BE2C (cell line): ENCODE results near the gene SLC47A2.

Experiments used
- DNase-seq: peaks from one replicate; pipeline ENCODE4 v3.0.0-alpha.2; 2020
- H3K27me3 ChIP-seq: fragments of 250-450 bp; sonication (Bioruptor Pico); 2 replicates; pipeline ENCODE4 v1.5.1; 2020; ENCODE audit warnings: mild to moderate bottlenecking
- H3K36me3 ChIP-seq: fragments of 250-450 bp; sonication (Bioruptor Pico); 2 replicates; pipeline ENCODE4 v1.5.1; 2020; ENCODE audit warnings: mild to moderate bottlenecking
- H3K4me1 ChIP-seq: fragments of 250-450 bp; sonication (Bioruptor Pico); 2 replicates; pipeline ENCODE4 v1.5.1; 2020
- H3K4me3 ChIP-seq: 2 replicates; pipeline ENCODE4 v1.5.1; 2011; ENCODE audit warnings: low read depth, low read length
- H3K9me3 ChIP-seq: fragments of 250-450 bp; sonication (Bioruptor Pico); 2 replicates; pipeline ENCODE4 v1.5.1; 2020
- TF ChIP-seq, protein P1 (sequence below): IDR thresholded peaks from 2 replicates; pipeline ENCODE4 v1.5.1; 2012; ENCODE audit warnings: mild to moderate bottlenecking, low read depth, low read length

Gene SLC47A2

DNA sequence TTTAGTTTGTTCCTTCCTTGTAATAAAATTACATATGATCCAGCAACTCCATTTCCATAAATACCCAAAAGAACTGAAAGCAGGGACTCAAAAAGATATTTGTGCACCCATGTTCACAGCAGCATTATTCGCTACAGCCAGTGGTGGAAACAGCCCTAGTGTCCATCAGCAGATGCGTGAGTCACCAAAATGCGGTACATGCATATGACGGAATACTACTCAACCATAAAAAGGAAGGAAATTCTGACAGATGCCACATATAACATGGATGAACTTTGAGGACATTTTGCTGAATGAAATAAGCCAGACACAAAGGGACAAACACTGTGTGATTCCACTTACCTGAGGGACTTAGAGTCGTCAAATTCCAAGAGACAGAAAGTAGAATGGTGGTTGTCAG, 9.1 kb upstream of the SLC47A2 start:
- no peak for DNase-seq
- Histone ChIP-seq H3K9me3 (no peaks in the 10 kb centered on the region), H3K36me3 (no peaks in the 10 kb centered on the region), H3K4me1 (peaks cover 4% of the 10 kb centered on the region), H3K27me3 (no peaks in the 10 kb centered on the region), H3K4me3 (no peak overlapping the region)
- TF ChIP-seq, protein P1, sequence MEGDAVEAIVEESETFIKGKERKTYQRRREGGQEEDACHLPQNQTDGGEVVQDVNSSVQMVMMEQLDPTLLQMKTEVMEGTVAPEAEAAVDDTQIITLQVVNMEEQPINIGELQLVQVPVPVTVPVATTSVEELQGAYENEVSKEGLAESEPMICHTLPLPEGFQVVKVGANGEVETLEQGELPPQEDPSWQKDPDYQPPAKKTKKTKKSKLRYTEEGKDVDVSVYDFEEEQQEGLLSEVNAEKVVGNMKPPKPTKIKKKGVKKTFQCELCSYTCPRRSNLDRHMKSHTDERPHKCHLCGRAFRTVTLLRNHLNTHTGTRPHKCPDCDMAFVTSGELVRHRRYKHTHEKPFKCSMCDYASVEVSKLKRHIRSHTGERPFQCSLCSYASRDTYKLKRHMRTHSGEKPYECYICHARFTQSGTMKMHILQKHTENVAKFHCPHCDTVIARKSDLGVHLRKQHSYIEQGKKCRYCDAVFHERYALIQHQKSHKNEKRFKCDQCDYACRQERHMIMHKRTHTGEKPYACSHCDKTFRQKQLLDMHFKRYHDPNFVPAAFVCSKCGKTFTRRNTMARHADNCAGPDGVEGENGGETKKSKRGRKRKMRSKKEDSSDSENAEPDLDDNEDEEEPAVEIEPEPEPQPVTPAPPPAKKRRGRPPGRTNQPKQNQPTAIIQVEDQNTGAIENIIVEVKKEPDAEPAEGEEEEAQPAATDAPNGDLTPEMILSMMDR = no peak

GRCh38 chr17:19724501-19725420, 8.4 kb upstream of the SLC47A2 start:
- no peak for DNase-seq
- Histone ChIP-seq H3K27me3 (no peaks in the 10 kb centered on the region), H3K4me1 (peaks cover 4% of the 10 kb centered on the region), H3K9me3 (no peaks in the 10 kb centered on the region), H3K4me3 (no peak overlapping the region), H3K36me3 (no peaks in the 10 kb centered on the region)
- TF ChIP-seq, protein P1 = no peak

GRCh38 chr17:19723964-19724363, 7.6 kb upstream of the SLC47A2 start:
- no peak for DNase-seq
- TF ChIP-seq, protein P1 = no peak
- Histone ChIP-seq H3K4me3 (no peak overlapping the region), H3K4me1 (peaks cover 4% of the 10 kb centered on the region), H3K9me3 (no peaks in the 10 kb centered on the region), H3K27me3 (no peaks in the 10 kb centered on the region), H3K36me3 (no peaks in the 10 kb centered on the region)

GRCh38 chr17:19720631-19721426, 4.4 kb upstream of the SLC47A2 start:
- Histone ChIP-seq H3K9me3 (no peaks in the 10 kb centered on the region), H3K36me3 (no peaks in the 10 kb centered on the region), H3K4me1 (no peaks in the 10 kb centered on the region), H3K27me3 (no peaks in the 10 kb centered on the region), H3K4me3 (no peak overlapping the region)
- TF ChIP-seq, protein P1 = no peak
- no peak for DNase-seq

DNA sequence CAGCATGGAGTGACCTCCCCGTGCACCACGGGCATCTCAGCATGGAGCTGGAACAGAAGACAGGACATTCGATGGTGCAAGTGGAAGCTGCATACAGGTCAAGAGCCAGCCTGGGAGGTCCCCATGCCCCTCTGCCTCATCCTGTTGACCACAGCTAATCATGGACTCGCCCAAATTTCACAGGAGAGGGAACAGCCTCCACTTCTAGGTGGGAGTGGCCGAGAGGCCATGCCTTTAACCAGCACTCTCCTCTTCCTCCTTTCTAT, 3.8 kb upstream of the SLC47A2 start:
- Histone ChIP-seq H3K4me3 (no peak overlapping the region), H3K9me3 (no peaks in the 10 kb centered on the region), H3K27me3 (no peaks in the 10 kb centered on the region), H3K4me1 (no peaks in the 10 kb centered on the region), H3K36me3 (no peaks in the 10 kb centered on the region)
- no peak for DNase-seq
- TF ChIP-seq, protein P1 = no peak
